Choroid plexus epithelial cell (primary cell): Measurements from ENCODE around the gene ATPAF1.

Source experiments
- DNase-seq: peaks from one replicate; pipeline ENCODE4 v3.0.0-alpha.2; 2010; ENCODE audit warnings: low read depth
- H3K4me3 ChIP-seq: 2 replicates; pipeline ENCODE4 v1.5.1; 2011; ENCODE audit warnings: low read depth, mild to moderate bottlenecking, control low read depth, low read length, moderate library complexity
- CTCF ChIP-seq: conservative IDR thresholded peaks from 2 replicates; pipeline ENCODE4 v1.5.1; 2011; ENCODE audit warnings: low read depth, mild to moderate bottlenecking, control low read depth, inconsistent platforms, low read length, moderate library complexity

The ATPAF1 gene

GRCh38 chr1:46615735-46616134, 52.4 kb downstream of the ATPAF1 start:
- peak overlapping the region; percentile 86 for H3K4me3 ChIP-seq
- TF ChIP-seq CTCF: no peak
- no peak for DNase-seq

GRCh38 chr1:46615088-46615487, 53.1 kb downstream of the ATPAF1 start:
- no peak overlapping the region for H3K4me3 ChIP-seq
- no peak for TF ChIP-seq CTCF
- DNase-seq: no peak

- TF ChIP-seq CTCF: no peak
- no peak for DNase-seq
- H3K4me3 ChIP-seq: no peak overlapping the region
Measured at GRCh38 chr1:46614604-46614984, 53.6 kb downstream of the ATPAF1 start.

GRCh38 chr1:46613661-46614603, 54.2 kb downstream of the ATPAF1 start:
- peak; percentile 81 for DNase-seq
- TF ChIP-seq CTCF: no peak
- H3K4me3 ChIP-seq: no peak overlapping the region

- TF ChIP-seq CTCF: no peak
- no peak for DNase-seq
- H3K4me3 ChIP-seq: no peak overlapping the region
Measured at GRCh38 chr1:46612937-46613660, 55.1 kb downstream of the ATPAF1 start.

GRCh38 chr1:46611691-46612221, 56.4 kb downstream of the ATPAF1 start:
- TF ChIP-seq CTCF: no peak
- no peak for DNase-seq
- no peak overlapping the region for H3K4me3 ChIP-seq
